Measurements from ENCODE around the gene MIEF2.
A peak's percentile ranks its signal among the peaks of the same experiment; 100 is the strongest.

MIEF2 gene

DNA sequence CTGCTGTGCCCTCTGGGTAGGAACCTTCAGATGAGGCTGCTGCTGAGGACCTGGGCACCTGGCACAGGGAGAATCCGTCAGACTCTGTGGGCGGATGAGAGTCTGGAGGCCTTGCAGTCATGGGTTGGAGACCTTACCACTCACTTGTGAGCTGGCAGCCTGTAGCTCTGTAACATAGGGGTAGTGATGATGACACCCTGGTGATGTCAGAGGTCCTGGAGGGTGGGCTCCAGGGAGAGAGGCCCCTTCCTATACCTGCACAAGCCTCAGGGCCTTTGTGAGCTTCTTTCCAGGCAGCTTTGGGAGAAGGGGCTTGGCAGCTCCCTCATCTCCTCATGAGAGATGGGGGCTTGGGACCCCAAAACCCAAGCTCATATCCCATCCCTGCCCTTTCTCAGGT is 1.6 kb downstream of the MIEF2 start:
- 0 out of 2 replicates have a peak overlapping the region, but pooled peaks have one; percentile 87 for H3K27ac ChIP-seq
- TF ChIP-seq ZFX (IDR thresholded peaks at IDR 0.05; ENCODE audit: borderline replicate concordance): no peak
- TF ChIP-seq, protein P1, sequence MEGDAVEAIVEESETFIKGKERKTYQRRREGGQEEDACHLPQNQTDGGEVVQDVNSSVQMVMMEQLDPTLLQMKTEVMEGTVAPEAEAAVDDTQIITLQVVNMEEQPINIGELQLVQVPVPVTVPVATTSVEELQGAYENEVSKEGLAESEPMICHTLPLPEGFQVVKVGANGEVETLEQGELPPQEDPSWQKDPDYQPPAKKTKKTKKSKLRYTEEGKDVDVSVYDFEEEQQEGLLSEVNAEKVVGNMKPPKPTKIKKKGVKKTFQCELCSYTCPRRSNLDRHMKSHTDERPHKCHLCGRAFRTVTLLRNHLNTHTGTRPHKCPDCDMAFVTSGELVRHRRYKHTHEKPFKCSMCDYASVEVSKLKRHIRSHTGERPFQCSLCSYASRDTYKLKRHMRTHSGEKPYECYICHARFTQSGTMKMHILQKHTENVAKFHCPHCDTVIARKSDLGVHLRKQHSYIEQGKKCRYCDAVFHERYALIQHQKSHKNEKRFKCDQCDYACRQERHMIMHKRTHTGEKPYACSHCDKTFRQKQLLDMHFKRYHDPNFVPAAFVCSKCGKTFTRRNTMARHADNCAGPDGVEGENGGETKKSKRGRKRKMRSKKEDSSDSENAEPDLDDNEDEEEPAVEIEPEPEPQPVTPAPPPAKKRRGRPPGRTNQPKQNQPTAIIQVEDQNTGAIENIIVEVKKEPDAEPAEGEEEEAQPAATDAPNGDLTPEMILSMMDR (IDR thresholded peaks at IDR 0.05): no peak

DNA sequence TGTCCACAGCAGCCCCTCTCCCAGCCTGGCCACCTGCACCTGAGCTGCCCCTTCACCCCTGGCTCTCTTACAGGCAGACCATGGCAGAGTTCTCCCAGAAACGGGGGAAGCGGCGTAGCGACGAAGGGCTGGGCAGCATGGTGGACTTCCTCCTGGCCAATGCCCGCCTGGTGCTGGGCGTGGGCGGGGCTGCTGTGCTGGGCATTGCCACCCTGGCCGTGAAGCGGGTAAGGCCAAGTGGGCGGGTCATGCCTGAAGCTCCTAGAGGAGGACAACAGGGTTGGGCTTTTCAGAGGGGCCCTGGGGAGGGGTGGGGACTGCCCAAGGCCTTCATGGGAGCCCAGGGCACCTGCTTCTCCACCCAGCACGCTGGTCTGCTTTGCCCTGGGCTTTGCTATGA is 2.2 kb downstream of the MIEF2 start:
- TF ChIP-seq, protein P1 (IDR thresholded peaks at IDR 0.05): no peak
- no peak for TF ChIP-seq ZFX (IDR thresholded peaks at IDR 0.05; ENCODE audit: borderline replicate concordance)
- H3K27ac ChIP-seq: no peak overlapping the region

DNA sequence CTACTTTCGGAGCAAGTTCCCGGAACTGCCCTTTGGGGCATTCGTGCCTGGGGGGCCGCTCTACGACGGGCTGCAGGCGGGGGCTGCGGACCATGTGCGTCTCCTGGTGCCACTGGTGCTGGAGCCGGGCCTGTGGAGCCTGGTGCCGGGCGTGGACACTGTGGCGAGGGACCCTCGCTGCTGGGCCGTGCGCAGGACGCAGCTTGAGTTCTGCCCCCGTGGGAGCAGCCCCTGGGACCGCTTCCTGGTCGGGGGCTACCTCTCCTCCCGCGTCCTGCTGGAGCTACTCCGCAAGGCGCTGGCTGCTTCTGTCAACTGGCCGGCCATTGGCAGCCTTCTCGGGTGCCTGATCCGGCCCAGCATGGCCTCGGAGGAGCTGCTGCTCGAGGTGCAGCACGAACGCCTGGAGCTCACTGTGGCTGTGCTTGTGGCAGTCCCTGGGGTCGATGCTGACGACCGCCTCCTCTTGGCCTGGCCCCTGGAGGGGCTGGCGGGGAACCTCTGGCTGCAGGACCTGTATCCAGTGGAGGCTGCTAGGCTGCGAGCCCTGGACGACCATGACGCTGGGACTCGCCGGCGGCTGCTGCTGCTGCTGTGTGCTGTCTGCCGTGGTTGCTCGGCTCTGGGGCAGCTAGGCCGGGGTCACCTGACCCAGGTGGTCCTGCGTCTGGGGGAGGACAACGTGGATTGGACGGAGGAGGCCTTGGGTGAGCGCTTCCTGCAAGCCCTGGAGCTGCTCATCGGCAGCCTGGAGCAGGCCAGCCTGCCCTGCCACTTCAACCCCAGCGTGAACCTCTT is 3.6 kb downstream of the MIEF2 start:
- H3K27ac ChIP-seq: no peak overlapping the region
- TF ChIP-seq, protein P1 (IDR thresholded peaks at IDR 0.05): no peak
- no peak for TF ChIP-seq ZFX (IDR thresholded peaks at IDR 0.05; ENCODE audit: borderline replicate concordance)

DNA sequence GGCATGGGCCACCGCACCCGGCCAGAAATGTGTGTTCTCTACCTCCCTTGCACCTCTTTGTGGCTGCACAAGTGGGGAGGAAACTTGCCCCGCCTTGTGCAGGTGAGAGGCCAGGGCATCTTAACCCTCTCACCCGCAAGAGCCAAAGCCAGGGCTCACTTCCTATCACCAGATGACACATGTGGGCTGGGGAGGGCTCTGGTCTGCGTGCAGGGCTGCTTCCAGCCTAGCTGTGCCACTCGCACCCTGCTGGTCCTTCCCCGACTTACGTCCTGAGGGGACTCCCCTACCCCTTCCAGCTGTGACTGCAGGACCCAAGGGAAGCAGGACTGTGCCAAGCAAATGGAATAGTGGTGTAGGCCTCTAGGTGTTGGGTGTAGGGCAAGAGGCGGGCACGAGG is 6.9 kb downstream of the MIEF2 start:
- no peak for TF ChIP-seq ZFX (IDR thresholded peaks at IDR 0.05; ENCODE audit: borderline replicate concordance)
- TF ChIP-seq, protein P1 (IDR thresholded peaks at IDR 0.05): no peak
- no peak overlapping the region; the same call in 1 of the 2 replicates for H3K27ac ChIP-seq

DNA sequence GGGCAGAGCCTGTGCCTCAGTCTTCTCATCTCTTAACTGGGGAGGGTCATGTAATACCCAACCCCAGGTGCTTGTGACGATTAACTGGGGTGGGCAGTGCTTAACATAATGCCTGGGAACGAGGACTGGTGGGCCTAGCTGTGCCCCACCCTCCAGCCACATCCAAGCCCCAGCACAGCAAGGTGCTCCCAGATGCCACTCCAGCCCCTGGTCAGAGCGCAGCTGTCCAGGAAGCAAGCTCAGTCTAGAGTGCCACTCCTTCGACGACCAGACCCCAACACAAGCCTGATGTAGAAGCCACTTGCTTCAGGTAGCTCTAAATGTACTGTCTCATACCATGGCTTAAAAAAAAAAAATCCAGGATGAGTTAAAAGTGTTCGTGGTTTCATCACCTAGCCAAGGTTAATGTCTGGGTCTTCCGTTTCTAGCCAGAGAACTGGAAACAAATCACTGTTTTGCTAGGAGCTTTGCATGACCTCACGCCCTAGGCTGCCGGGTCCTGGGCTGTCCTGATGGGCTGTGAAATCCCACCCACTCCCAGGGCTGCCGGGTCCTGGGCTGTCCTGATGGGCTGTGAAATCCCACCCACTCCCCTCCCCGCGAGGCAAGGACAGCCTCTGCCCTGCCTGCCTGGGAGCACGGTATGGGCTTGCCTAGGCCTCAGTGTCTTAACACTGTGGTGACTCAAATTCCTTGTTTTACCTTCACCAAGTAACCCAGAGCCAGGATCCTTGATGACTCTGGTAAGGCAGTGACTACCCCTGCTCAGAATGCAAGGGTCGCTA is 7.7 kb downstream of the MIEF2 start:
- TF ChIP-seq, protein P1 (IDR thresholded peaks at IDR 0.05): no peak
- no peak for TF ChIP-seq ZFX (IDR thresholded peaks at IDR 0.05; ENCODE audit: borderline replicate concordance)

DNA sequence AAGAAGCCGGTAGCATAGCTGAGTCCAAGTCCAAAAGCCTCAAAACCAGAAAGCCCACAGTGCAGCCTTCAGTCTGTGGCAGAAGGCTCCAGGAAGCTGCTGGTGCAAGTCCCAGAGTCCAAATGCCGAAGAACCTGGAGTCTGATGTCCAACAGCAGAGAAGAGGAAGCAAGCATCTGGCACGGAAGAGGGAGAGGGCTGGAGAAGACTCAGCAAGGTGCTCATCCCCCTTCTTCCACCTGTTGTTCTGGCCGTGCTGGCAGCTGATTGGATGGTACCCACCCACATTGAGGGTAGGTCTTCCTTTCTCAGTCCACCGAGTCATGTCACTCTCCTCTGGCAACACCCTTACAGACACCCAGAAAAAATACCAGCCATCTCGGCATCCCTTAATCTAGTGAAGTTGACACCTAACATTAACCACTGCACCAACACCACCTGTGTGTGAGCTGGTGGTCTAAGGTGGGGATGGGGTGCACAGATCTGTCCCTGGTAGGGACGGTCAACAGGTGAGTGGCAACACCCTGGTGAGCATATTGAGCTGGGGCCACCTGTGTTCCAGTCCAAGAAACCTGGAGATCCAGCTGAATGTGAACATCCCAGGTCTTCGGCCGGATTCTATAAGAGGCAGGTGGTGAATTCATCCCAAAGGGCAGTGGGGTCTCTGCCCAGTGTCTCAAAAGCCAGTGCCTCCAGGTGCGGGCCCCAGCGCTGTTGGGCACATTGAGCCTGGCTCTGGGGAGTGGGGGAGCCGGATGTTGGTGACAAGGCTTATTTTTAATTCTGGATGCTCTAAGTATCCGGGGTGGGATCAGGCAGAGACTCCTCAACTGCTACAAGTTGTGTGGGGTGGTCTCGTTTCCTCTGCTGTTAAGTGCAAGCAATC is 9.8 kb downstream of the MIEF2 start:
- peak overlapping the region; percentile 36 for H3K27ac ChIP-seq
- TF ChIP-seq, protein P1 (IDR thresholded peaks at IDR 0.05): no peak
- TF ChIP-seq ZFX (IDR thresholded peaks at IDR 0.05; ENCODE audit: borderline replicate concordance): no peak

More for the DNA sequence above, 7.7 kb downstream of the MIEF2 start:
- H3K27ac ChIP-seq: peak overlapping the region; percentile 36
